Activated T-cell treated with anti-CD3 and anti-CD28 coated beads, Interleukin-2, amount 50 U/mL, for 4 hours (primary cell): ENCODE results near the gene MMP2. TPM values are rescaled to one million over a fixed set of nuclear protein-coding genes. Genes with fewer than 3 reads are reported as not detected.

Source experiments
- ATAC-seq, 2 donors: fragments of 200-7000 bp; cut with Tn5 transposase; one replicate each; pipeline ENCODE4 v1.10.0; 2021
- DNase-seq: peaks from one replicate; pipeline ENCODE4 v3.0.0-alpha.2; 2020
- H3K27me3 Mint-ChIP-seq: one replicate; pipeline ENCODE4 v1.8.0; 2021; ENCODE audit warnings: low read depth, mixed read lengths
- H3K36me3 Mint-ChIP-seq: one replicate; pipeline ENCODE4 v1.8.0; 2022; ENCODE audit warnings: mixed read lengths; ENCODE audit not compliant: insufficient read depth
- H3K4me1 Mint-ChIP-seq: one replicate; pipeline ENCODE4 v1.8.0; 2021; ENCODE audit warnings: low read depth, mixed read lengths
- H3K4me3 Mint-ChIP-seq: one replicate; pipeline ENCODE4 v1.8.0; 2021; ENCODE audit warnings: mild to moderate bottlenecking, moderate library complexity, mixed read lengths
- H3K9me3 Mint-ChIP-seq: one replicate; pipeline ENCODE4 v1.8.0; 2021; ENCODE audit warnings: mixed read lengths
- total RNA-seq, 3 donors: library from RNA; stranded (reverse); gene quantifications; one replicate each; pipeline ENCODE4 v1.2.1, GENCODE V29; 2021

MMP2 gene
- total RNA-seq, 3 donors from 2014 or later, result 0.63 to 0.94 (median 0.87) TPM

DNA sequence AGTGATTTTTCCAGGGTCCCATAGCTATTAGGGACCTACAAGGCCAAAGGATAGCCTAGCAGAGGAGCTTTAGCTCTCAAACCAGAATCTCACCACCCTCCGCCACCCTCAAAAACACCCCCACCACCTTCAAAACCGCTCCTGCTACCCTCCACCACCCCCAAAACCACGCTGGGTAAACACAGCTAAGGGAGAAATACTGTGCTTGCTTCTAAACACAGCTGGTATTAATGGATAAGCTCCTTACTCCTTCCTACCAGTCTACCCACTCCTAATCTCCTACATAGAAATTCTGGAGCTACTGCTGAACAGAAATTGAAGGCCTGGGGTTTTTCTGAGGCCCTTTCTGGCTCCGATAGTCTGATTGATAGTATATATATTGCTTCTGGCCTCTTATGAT is 27.7 kb downstream of the MMP2 start:
- peaks cover 23% of the 10 kb centered on the region for H3K27me3 Mint-ChIP-seq

GRCh38 chr16:55508271-55508921 is 29.4 kb downstream of the MMP2 start:
- peaks cover 9% of the 10 kb centered on the region for H3K9me3 Mint-ChIP-seq
- H3K4me3 Mint-ChIP-seq, result peak overlapping the region; percentile 56
- peaks cover 6% of the 10 kb centered on the region for H3K4me1 Mint-ChIP-seq
- H3K27me3 Mint-ChIP-seq, result peaks cover 29% of the 10 kb centered on the region
- DNase-seq (no peak), ATAC-seq (no peak)
- H3K36me3 Mint-ChIP-seq, result no peaks in the 10 kb centered on the region

More for the DNA sequence above, 27.7 kb downstream of the MMP2 start:
- Mint-ChIP-seq H3K4me3 (no peak overlapping the region), H3K9me3 (no peaks in the 10 kb centered on the region), H3K4me1 (peaks cover 6% of the 10 kb centered on the region), H3K36me3 (no peaks in the 10 kb centered on the region)
- ATAC-seq, result no peak
- no peak for DNase-seq

DNA sequence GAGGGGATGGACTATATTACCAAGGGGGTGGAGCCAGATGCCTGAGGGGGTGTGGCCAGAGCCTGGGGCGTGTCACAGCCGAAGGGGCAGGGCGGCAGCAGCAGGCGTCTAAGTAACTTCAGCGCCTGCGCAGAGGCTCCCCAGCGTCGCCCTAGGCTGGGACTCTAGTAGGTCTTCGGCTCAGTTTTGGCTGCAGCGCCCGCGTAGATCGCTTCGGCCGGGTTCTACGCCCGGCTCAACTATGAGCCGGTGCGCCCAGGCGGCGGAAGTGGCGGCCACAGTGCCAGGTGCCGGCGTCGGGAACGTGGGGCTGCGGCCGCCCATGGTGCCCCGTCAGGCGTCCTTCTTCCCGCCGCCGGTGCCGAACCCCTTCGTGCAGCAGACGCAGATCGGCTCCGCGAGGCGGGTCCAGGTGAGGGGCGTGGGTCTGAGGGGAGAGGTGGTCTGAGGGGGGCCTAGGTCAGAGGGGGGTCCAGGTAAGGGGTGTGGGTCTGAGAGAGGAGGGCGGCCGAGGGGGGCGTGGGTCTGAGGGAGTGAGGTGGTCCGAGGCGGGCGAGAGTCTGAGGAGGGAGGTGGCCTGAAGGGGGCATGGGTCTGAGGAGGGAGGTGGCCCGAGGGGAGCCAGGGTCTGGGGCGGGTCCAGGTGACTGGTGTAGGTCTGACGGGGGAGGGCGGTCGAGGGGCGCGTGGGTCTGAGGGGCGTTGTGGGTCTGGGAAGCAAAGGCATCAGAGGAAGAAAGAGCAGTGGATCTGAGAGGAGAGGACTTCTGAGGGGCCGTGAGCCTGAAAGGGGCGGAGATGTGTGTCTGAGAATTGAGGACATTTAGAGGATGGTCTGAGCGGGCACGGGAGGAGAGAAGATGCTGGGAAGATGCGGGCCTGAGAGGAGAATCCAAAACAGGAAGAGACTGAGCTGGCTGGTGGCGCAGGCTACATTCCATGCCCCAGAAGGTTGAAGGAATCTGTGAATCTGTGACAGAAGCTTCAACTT is 30.2 kb downstream of the MMP2 start, which contains the start of gene LPCAT2:
LPCAT2 (plus strand) TSS at position 132 of the 991 bp plus-strand sequence; CDS start at position 242, 110 bp downstream.
- DNase-seq, result no peak
- H3K27me3 Mint-ChIP-seq, result peaks cover 29% of the 10 kb centered on the region

GRCh38 chr16:55510185-55510805 is 31.3 kb downstream of the MMP2 start:
- Mint-ChIP-seq H3K4me3 (no peak overlapping the region), H3K4me1 (peaks cover 6% of the 10 kb centered on the region), H3K36me3 (no peaks in the 10 kb centered on the region), H3K27me3 (peaks cover 29% of the 10 kb centered on the region), H3K9me3 (peaks cover 9% of the 10 kb centered on the region)
- ATAC-seq (no peak), DNase-seq (no peak)

More for the DNA sequence above, 30.2 kb downstream of the MMP2 start, which contains the start of gene LPCAT2:
- H3K36me3 Mint-ChIP-seq, result no peaks in the 10 kb centered on the region
- H3K4me1 Mint-ChIP-seq, result peaks cover 6% of the 10 kb centered on the region
- H3K4me3 Mint-ChIP-seq, result peak within 1 kb of the TSS; percentile 56
- H3K9me3 Mint-ChIP-seq, result peaks cover 9% of the 10 kb centered on the region
- peak; percentile 73 to 86 for ATAC-seq

DNA sequence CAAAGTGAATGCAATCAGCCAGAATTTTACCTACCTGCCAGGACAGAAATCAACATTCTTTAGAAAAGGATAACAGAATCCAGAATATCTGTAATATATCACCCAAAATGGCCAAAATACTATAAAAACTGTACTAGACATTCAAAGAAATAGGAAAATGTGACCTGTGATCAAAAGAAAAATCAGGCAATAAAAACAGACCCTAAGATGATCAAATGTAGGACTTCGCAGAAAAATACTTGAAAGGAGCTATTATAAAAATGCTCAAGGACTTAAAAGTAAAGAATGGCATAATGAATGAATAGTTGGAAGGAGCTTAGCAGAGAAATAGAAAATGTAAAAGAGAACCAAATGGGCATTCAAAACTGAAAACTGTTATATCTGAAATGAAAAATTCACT is 33.9 kb downstream of the MMP2 start:
- DNase-seq (no peak), ATAC-seq (no peak)
- peaks cover 6% of the 10 kb centered on the region for H3K4me1 Mint-ChIP-seq
- peaks cover 21% of the 10 kb centered on the region for H3K27me3 Mint-ChIP-seq
- H3K4me3 Mint-ChIP-seq, result no peak overlapping the region
- H3K36me3 Mint-ChIP-seq, result no peaks in the 10 kb centered on the region
- H3K9me3 Mint-ChIP-seq, result peaks cover 9% of the 10 kb centered on the region

- Mint-ChIP-seq H3K9me3 (peaks cover 9% of the 10 kb centered on the region), H3K4me3 (no peak overlapping the region), H3K4me1 (peaks cover 6% of the 10 kb centered on the region), H3K36me3 (no peaks in the 10 kb centered on the region), H3K27me3 (peaks cover 17% of the 10 kb centered on the region)
- no peak for ATAC-seq
- DNase-seq, result no peak
These were observed 34.6 kb downstream of the MMP2 start for GRCh38 chr16:55513616-55514015.

DNA sequence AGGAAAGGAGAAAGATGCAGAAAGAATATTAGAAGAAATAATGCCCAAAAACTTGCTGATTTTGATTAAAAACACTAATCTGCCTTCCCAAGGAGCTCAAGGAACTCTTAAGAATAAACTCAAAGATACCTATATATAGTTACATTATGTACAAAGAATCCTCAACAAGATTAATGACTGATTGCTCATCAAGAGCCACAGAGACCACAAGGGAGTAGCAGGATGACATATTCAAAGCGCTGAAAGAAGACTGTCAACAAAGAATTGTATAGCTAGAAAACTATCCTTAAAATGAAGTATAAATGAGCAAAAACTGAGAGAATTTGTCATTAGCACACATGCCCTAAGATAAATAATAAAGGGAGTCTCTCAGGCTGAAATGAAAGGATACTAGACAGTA is 36.1 kb downstream of the MMP2 start:
- peaks cover 14% of the 10 kb centered on the region for H3K9me3 Mint-ChIP-seq
- no peak for ATAC-seq
- no peaks in the 10 kb centered on the region for H3K36me3 Mint-ChIP-seq
- peaks cover 9% of the 10 kb centered on the region for H3K27me3 Mint-ChIP-seq
- DNase-seq, result no peak
- H3K4me3 Mint-ChIP-seq, result no peak overlapping the region
- no peaks in the 10 kb centered on the region for H3K4me1 Mint-ChIP-seq

- no peak for DNase-seq
- Mint-ChIP-seq H3K4me3 (no peak overlapping the region), H3K4me1 (no peaks in the 10 kb centered on the region), H3K27me3 (no peaks in the 10 kb centered on the region), H3K9me3 (peaks cover 15% of the 10 kb centered on the region), H3K36me3 (no peaks in the 10 kb centered on the region)
- no peak for ATAC-seq
These were observed 42.8 kb downstream of the MMP2 start for GRCh38 chr16:55521792-55522191.

DNA sequence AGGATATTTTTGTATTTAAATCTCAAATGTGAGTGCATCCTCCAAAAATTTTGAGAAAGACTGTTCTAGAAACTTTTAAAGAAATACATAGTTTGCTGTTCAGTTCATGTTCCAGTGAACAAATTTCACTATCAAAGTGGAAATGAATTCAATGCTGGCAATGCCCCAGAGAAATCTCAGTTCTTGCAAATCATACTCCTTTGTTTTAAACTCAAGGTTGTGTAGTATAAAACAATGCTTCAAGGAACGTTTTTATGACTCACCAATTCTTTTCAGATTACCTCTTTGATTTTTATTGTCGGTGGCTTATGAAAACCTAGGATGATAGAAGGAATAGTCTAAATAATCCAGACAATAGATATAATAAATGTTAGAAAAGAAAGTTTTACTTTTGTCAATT is 47.4 kb downstream of the MMP2 start:
- H3K27me3 Mint-ChIP-seq, result peaks cover 7% of the 10 kb centered on the region
- H3K9me3 Mint-ChIP-seq, result peaks cover 9% of the 10 kb centered on the region
- H3K36me3 Mint-ChIP-seq, result no peaks in the 10 kb centered on the region
- ATAC-seq, result no peak
- H3K4me1 Mint-ChIP-seq, result no peaks in the 10 kb centered on the region
- H3K4me3 Mint-ChIP-seq, result no peak overlapping the region
- no peak for DNase-seq

DNA sequence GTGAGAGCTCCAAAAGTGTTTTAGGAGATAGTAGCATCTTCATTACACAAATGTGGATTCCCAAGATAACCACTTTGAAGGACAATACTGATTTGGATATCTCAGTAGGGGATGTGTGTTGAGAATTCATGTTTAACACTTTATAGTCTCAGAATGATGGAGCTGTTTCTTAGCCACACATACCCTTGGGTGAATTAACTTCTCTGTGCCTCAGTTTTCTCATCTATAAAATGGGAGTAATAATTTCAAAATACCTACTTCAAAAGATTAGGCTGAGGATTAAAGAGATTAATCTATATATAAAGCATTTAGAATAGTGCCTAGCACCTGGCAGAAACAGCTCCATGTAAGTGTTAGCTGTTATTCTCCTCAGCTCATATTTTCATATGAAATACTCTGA is 48.9 kb downstream of the MMP2 start:
- Mint-ChIP-seq H3K4me1 (no peaks in the 10 kb centered on the region), H3K9me3 (no peaks in the 10 kb centered on the region), H3K36me3 (no peaks in the 10 kb centered on the region), H3K27me3 (peaks cover 7% of the 10 kb centered on the region), H3K4me3 (no peak overlapping the region)
- no peak for ATAC-seq
- no peak for DNase-seq

DNA sequence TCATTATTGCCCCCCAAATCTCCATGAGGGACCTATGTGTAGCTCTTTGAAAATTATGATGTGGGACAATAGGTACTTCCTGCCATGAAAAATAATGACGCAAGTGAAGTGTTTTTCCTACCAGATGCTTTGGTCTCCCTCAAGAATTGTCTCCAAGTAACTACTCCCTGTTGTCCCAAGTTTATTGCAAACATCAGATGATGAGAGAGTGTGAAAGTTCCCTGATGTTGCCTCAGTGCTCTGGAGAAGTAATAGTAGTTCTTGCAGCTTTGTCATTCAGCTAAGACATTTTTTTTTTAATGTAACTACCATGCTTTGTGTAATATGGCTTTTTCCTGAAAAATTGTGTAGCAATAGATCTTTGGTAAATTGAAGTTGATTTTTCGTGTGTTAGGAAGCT is 50.0 kb downstream of the MMP2 start:
- Mint-ChIP-seq H3K36me3 (no peaks in the 10 kb centered on the region), H3K9me3 (no peaks in the 10 kb centered on the region), H3K4me3 (no peak overlapping the region), H3K4me1 (no peaks in the 10 kb centered on the region), H3K27me3 (peaks cover 7% of the 10 kb centered on the region)
- ATAC-seq (no peak), DNase-seq (no peak)

DNA sequence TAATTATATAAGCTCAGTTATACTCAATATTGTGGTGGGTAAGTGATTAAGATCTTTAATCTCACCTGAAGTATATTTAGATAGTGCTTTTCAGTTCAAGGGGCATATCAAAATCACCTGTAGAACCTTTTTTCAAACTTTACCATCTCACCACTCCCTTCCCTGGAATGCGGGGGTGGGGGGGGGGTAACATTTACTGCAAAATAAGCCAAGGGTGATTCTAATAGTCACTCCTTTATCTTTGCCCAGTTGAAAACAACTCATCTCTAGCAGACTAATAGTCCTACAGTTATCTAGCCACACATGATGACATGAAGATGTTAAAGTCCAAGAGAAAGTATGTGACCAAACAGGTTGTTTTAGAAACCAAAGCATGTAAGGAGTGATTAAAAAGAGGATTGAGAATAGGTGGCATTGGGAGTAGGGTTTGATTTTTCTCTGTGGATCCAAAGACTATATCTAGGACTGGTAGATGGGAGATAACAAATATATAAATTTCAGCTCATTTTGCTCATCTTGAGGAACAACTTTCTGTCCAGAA is 51.4 kb downstream of the MMP2 start:
- Mint-ChIP-seq H3K4me1 (no peaks in the 10 kb centered on the region), H3K9me3 (no peaks in the 10 kb centered on the region), H3K4me3 (no peak overlapping the region), H3K36me3 (no peaks in the 10 kb centered on the region), H3K27me3 (peaks cover 7% of the 10 kb centered on the region)
- DNase-seq (no peak), ATAC-seq (no peak)

DNA sequence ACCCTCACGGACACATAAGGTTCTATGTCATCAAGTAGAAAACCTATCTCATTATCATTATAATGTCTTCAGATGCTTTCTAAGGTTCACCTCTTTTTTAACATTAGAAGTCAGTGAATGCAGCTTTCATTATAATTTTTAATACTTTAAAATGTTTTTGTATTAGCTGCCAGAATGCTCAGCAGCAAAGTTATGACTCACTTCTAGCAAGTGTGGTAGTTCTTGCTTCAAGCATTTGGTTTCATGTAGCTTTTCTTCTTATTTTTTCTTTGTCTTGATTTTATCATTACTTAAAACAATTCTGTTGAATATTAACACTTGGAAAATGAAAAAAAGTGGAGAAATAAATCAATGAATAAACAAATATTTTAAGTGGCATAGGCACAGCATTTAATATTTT is 53.2 kb downstream of the MMP2 start:
- ATAC-seq (no peak), DNase-seq (no peak)
- Mint-ChIP-seq H3K4me1 (no peaks in the 10 kb centered on the region), H3K4me3 (no peak overlapping the region), H3K9me3 (no peaks in the 10 kb centered on the region), H3K27me3 (peaks cover 10% of the 10 kb centered on the region), H3K36me3 (no peaks in the 10 kb centered on the region)

- Mint-ChIP-seq H3K9me3 (no peaks in the 10 kb centered on the region), H3K4me3 (no peak overlapping the region), H3K4me1 (no peaks in the 10 kb centered on the region), H3K27me3 (peaks cover 4% of the 10 kb centered on the region), H3K36me3 (no peaks in the 10 kb centered on the region)
- ATAC-seq (no peak), DNase-seq (no peak)
These were observed 55.8 kb downstream of the MMP2 start for GRCh38 chr16:55534756-55535155.
